ENCODE measurements around the gene MACROH2A1.
A peak's percentile ranks its signal among the peaks of the same experiment; 100 is the strongest.

The MACROH2A1 gene

DNA sequence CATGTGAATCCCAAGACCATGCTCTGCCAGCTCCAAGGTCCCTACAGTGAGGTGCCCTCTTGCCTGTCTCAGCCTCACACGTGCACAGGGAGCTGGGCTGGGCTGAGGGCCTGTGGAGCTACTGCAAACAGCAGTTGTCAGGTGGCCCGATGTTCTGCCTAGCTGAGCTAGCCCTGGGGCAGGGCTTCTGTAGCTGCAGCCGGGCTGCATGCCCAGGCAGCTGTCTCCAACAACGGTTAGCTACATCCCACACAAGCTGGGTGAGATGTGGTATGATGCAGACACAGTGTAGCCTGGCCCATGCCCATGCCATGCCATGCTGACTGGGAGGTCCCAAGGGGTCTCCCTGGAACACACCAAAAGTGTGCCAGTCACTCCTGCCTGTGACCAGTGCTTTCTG lies 62.0 kb downstream of the MACROH2A1 start:
- H3K27me3 Mint-ChIP-seq (ENCODE audit: low read depth), result no peaks in the 10 kb centered on the region
- no peak overlapping the region for H3K27ac Mint-ChIP-seq
- H3K36me3 Mint-ChIP-seq (ENCODE audit: low read depth), result peaks cover 22% of the 10 kb centered on the region
- H3K9me3 Mint-ChIP-seq, result no peaks in the 10 kb centered on the region
- no peak for TF ChIP-seq CTCF (IDR thresholded peaks at IDR 0.05; ENCODE audit: unreplicated experiment in 3 of 3)
- H3K4me1 Mint-ChIP-seq, result peaks cover 13% of the 10 kb centered on the region
- H3K4me3 Mint-ChIP-seq, result no peak overlapping the region

GRCh38 chr5:135335031-135335828 lies 63.8 kb downstream of the MACROH2A1 start:
- no peaks in the 10 kb centered on the region for H3K9me3 Mint-ChIP-seq
- peaks cover 11% of the 10 kb centered on the region for H3K36me3 Mint-ChIP-seq (ENCODE audit: low read depth)
- H3K27me3 Mint-ChIP-seq (ENCODE audit: low read depth), result no peaks in the 10 kb centered on the region
- no peak overlapping the region for H3K4me3 Mint-ChIP-seq
- H3K4me1 Mint-ChIP-seq, result peaks cover 23% of the 10 kb centered on the region
- TF ChIP-seq CTCF (IDR thresholded peaks at IDR 0.05; ENCODE audit: unreplicated experiment in 3 of 3), result no peak
- H3K27ac Mint-ChIP-seq, result no peak overlapping the region

DNA sequence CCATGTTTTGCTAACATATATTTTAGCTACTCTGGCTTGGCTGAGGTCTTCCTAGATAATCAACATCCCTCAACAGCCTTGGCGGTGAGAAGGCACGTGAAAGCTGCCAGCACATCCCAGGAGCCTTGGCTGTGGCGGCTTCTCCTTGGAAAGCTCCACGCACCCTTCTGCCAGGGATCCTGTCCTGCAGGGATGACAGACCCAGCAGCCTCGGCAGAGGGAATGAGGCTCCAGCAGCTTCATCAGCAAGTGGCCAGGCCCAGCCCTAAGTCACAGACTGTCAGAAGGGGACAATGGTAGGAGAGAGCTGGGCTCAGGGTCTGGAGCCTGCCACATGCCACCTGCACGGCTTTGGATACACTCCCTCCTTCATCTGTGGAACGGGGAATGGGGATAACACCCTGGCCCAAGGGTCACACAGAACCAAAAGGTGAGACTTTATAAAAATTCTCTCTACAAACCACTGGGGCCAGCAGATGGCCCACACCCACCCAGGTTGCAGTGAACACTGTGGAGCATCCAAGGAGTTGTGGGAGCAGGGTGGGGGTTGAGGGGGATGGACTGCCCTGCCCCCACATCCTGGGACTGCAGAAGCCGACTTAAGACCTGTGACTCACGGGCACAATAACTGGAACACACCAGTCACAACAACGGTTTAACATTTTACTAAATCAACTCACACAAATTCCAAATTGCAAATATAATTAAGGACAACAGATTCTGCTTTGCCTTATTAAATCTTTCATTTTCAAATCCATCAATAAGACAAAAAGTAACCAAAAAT lies 65.1 kb downstream of the MACROH2A1 start:
- H3K27ac Mint-ChIP-seq, result no peak overlapping the region
- TF ChIP-seq CTCF (IDR thresholded peaks at IDR 0.05; ENCODE audit: unreplicated experiment in 3 of 3), result no peak
- H3K27me3 Mint-ChIP-seq (ENCODE audit: low read depth), result no peaks in the 10 kb centered on the region
- H3K4me3 Mint-ChIP-seq, result no peak overlapping the region
- peaks cover 6% of the 10 kb centered on the region for H3K36me3 Mint-ChIP-seq (ENCODE audit: low read depth)
- H3K4me1 Mint-ChIP-seq, result peaks cover 36% of the 10 kb centered on the region
- H3K9me3 Mint-ChIP-seq, result no peaks in the 10 kb centered on the region

DNA sequence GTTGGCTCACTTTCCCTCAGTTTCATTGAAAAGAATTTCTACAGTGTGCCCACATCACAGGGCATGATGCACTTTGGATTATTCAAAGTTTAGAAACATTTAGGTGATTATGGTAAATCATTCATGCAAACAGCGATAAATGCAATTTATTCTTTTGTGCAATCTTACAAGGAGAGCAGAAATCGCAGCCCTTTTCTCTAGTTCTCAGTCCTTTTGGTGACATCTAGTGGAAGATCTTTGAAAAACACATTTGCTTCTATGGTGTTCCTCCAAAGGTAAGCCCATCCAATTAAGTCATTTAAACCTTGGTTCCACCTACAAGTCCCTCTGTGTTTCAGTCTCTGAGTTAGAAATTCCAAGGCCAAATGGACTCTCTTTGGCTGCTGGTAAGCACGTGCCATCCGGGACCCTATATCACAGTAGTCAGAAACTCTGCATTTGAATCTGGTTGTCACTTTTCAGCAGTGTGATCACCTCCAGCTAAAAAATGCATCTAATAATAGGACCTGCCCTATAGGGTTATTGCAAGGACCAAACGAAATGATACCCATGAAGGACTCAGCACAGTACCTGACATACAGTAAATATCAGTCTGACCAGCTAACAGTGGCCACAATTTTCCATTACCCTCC lies 66.4 kb downstream of the MACROH2A1 start:
- no peak overlapping the region for H3K4me3 Mint-ChIP-seq
- no peaks in the 10 kb centered on the region for H3K9me3 Mint-ChIP-seq
- peaks cover 48% of the 10 kb centered on the region for H3K4me1 Mint-ChIP-seq
- peak overlapping the region in 1 of 3 experiments; percentile 37 for H3K27ac Mint-ChIP-seq
- TF ChIP-seq CTCF (IDR thresholded peaks at IDR 0.05; ENCODE audit: unreplicated experiment in 3 of 3), result peak; percentile 56 to 65 (median 56)
- peaks cover 6% of the 10 kb centered on the region for H3K36me3 Mint-ChIP-seq (ENCODE audit: low read depth)
- no peaks in the 10 kb centered on the region for H3K27me3 Mint-ChIP-seq (ENCODE audit: low read depth)

DNA sequence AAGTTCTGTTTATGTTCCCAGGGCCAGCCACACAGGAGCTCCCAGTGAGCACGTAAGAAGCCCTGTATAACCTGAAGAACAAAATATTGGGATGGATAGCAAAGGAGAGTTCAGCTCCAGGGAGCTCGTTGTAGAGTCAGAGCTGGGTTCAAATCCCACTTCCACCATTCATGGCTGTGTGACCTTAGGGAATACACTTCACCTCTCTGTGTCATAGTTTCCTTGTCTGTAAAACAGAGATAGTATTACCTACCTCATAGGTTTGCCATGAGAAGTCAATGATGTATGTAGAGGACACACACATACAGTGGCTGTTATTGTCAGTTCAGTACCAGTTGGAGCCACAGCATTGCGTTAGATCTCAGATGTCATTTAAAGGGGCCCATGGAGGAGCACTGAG lies 67.4 kb downstream of the MACROH2A1 start:
- Mint-ChIP-seq H3K27me3 (ENCODE audit: low read depth) (no peaks in the 10 kb centered on the region), H3K9me3 (no peaks in the 10 kb centered on the region), H3K4me3 (no peak overlapping the region), H3K36me3 (ENCODE audit: low read depth) (peaks cover 6% of the 10 kb centered on the region), H3K27ac (no peak overlapping the region), H3K4me1 (peaks cover 49% of the 10 kb centered on the region)
- TF ChIP-seq CTCF (IDR thresholded peaks at IDR 0.05; ENCODE audit: unreplicated experiment in 3 of 3), result no peak
